ENCODE results near the gene ACTN4.

The ACTN4 gene

GRCh38 chr19:38737281-38737865 is 89.9 kb downstream of the ACTN4 start:
- DNase-seq (ENCODE audit: low spot score) (peak; percentile 58), ATAC-seq (ENCODE audit: low read depth) (no peak)
- Histone ChIP-seq H3K36me3 (ENCODE audit: low read depth) (peaks cover under 1% of the 10 kb centered on the region; the same call in 1 of the 2 replicates), H3K4me1 (ENCODE audit: insufficient read depth, poor library complexity, severe bottlenecking) (peaks cover 9% of the 10 kb centered on the region), H3K27me3 (ENCODE audit: insufficient read depth, poor library complexity, severe bottlenecking) (no peaks in the 10 kb centered on the region), H3K27ac (ENCODE audit: poor library complexity, severe bottlenecking) (no peak overlapping the region), H3K9me3 (ENCODE audit: severe bottlenecking) (no peaks in the 10 kb centered on the region), H3K4me3 (ENCODE audit: severe bottlenecking) (no peak overlapping the region)
- TF ChIP-seq CTCF (IDR thresholded peaks at IDR 0.05; ENCODE audit: poor library complexity, severe bottlenecking), result no peak

- H3K4me1 ChIP-seq (ENCODE audit: insufficient read depth, poor library complexity, severe bottlenecking), result peaks cover 9% of the 10 kb centered on the region
- peak; percentile 58 for DNase-seq (ENCODE audit: low spot score)
- H3K36me3 ChIP-seq (ENCODE audit: low read depth), result no peaks in the 10 kb centered on the region
- no peak for TF ChIP-seq CTCF (IDR thresholded peaks at IDR 0.05; ENCODE audit: poor library complexity, severe bottlenecking)
- no peaks in the 10 kb centered on the region for H3K9me3 ChIP-seq (ENCODE audit: severe bottlenecking)
- no peaks in the 10 kb centered on the region for H3K27me3 ChIP-seq (ENCODE audit: insufficient read depth, poor library complexity, severe bottlenecking)
- no peak overlapping the region for H3K4me3 ChIP-seq (ENCODE audit: severe bottlenecking)
- no peak for ATAC-seq (ENCODE audit: low read depth)
- H3K27ac ChIP-seq (ENCODE audit: poor library complexity, severe bottlenecking), result no peak overlapping the region
Observed at GRCh38 chr19:38737921-38738737, 90.7 kb downstream of the ACTN4 start.

- Histone ChIP-seq H3K27me3 (ENCODE audit: insufficient read depth, poor library complexity, severe bottlenecking) (no peaks in the 10 kb centered on the region), H3K27ac (ENCODE audit: poor library complexity, severe bottlenecking) (no peak overlapping the region), H3K9me3 (ENCODE audit: severe bottlenecking) (no peaks in the 10 kb centered on the region), H3K36me3 (ENCODE audit: low read depth) (no peaks in the 10 kb centered on the region), H3K4me3 (ENCODE audit: severe bottlenecking) (no peak overlapping the region), H3K4me1 (ENCODE audit: insufficient read depth, poor library complexity, severe bottlenecking) (no peaks in the 10 kb centered on the region)
- ATAC-seq (ENCODE audit: low read depth), result no peak
- TF ChIP-seq CTCF (IDR thresholded peaks at IDR 0.05; ENCODE audit: poor library complexity, severe bottlenecking), result no peak
- DNase-seq (ENCODE audit: low spot score), result peak; percentile 61
Observed at GRCh38 chr19:38739440-38740256, 92.2 kb downstream of the ACTN4 start.

- ATAC-seq (ENCODE audit: low read depth) (no peak), DNase-seq (ENCODE audit: low spot score) (no peak)
- Histone ChIP-seq H3K4me1 (ENCODE audit: insufficient read depth, poor library complexity, severe bottlenecking) (no peaks in the 10 kb centered on the region), H3K27me3 (ENCODE audit: insufficient read depth, poor library complexity, severe bottlenecking) (no peaks in the 10 kb centered on the region), H3K9me3 (ENCODE audit: severe bottlenecking) (no peaks in the 10 kb centered on the region), H3K4me3 (ENCODE audit: severe bottlenecking) (no peak overlapping the region), H3K27ac (ENCODE audit: poor library complexity, severe bottlenecking) (no peak overlapping the region), H3K36me3 (ENCODE audit: low read depth) (no peaks in the 10 kb centered on the region)
- TF ChIP-seq CTCF (IDR thresholded peaks at IDR 0.05; ENCODE audit: poor library complexity, severe bottlenecking), result no peak
Observed at GRCh38 chr19:38740257-38740592, 92.8 kb downstream of the ACTN4 start.
